ENCODE results near the gene GRID1. TPM values are rescaled to one million over a fixed set of nuclear protein-coding genes. Genes with fewer than 3 reads are reported as not detected.

GRID1 gene
- total RNA-seq, 4 donors from 2014 or later = 17.2 to 28.1 (median 23.6) TPM

DNA sequence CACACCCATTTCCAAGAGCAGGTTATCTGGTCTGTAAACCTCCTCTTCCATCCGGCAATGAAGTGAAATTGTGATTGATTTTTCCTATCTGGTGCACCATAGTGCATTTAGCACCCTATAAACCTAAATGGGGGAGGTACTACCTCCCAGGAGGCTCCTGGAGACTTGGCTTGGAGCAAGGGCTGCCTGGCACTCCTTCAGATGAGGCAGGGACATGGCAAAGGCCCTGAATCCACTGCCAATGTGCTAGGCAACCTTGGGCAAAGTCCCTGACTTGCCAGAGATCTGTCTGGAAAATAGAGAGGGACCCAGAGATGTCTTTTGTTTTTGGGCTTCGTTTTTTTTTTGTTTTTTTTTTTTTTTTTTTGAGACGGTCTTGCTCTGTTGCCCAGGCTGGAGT is 6.7 kb upstream of the GRID1 start:
- Histone ChIP-seq H3K27me3 (no peaks in the 10 kb centered on the region), H3K4me3 (replicated peaks in 1 of 3) (no peak overlapping the region), H3K9me3 (no peaks in the 10 kb centered on the region), H3K27ac (no peak overlapping the region), H3K4me1 (peaks cover 4% of the 10 kb centered on the region in 2 donors), H3K36me3 (no peaks in the 10 kb centered on the region)
- WGBS, 2 donors = 86 to 88% methylated on average over 3 of the region's 3 CpGs
- DNase-seq = no peak
- intact Hi-C loops (cut with DNase I) = loop anchor here (10.0 kb wide), 3 partner anchors 268 to 1588 kb away; no protein-coding TSS in a partner anchor
- TF ChIP-seq CTCF (IDR thresholded peaks at IDR 0.05) (no peak), POLR2A (IDR thresholded peaks at IDR 0.05) (no peak)

DNA sequence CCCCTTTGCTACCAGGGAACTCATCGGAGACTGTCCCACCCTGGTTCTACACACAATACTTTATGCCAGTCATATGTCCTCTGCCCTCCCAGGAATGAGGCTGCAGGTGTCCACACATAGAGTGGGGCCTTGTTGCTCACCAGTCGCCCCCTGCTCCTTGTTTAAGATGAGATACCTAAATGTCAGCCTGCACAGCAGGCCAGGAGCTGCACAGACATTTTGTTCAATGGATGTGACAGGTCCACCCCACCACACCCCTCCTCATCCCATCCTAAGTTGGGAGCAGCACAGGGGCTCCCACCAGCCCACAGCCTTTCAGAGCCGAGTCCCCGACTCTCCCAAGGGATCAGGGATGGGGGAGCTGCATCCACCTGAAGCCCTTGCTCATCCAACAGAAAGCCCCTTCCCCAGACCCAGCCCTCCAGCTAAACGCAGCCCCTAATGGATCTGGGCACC is 6.2 kb upstream of the GRID1 start:
- TF ChIP-seq POLR2A (IDR thresholded peaks at IDR 0.05) = no peak
- no peak for TF ChIP-seq CTCF (IDR thresholded peaks at IDR 0.05)
- Histone ChIP-seq H3K27ac (no peak overlapping the region), H3K36me3 (no peaks in the 10 kb centered on the region), H3K4me1 (peaks cover 4% of the 10 kb centered on the region in 2 donors), H3K9me3 (no peaks in the 10 kb centered on the region), H3K27me3 (no peaks in the 10 kb centered on the region), H3K4me3 (replicated peaks in 1 of 3) (no peak overlapping the region)
- intact Hi-C loops (cut with DNase I) = loop anchor here (10.0 kb wide), 3 partner anchors 268 to 1588 kb away; no protein-coding TSS in a partner anchor
- no peak for DNase-seq
- WGBS, 2 donors = 90 to 95% methylated on average over 5 of the region's 5 CpGs

GRCh38 chr10:86372119-86372783 is 5.7 kb upstream of the GRID1 start:
- Histone ChIP-seq H3K27ac (no peak overlapping the region), H3K27me3 (no peaks in the 10 kb centered on the region), H3K36me3 (no peaks in the 10 kb centered on the region), H3K4me3 (replicated peaks in 1 of 3) (no peak overlapping the region), H3K9me3 (no peaks in the 10 kb centered on the region), H3K4me1 (peaks cover 7 to 9% of the 10 kb centered on the region in 2 donors)
- intact Hi-C loops (cut with DNase I) = loop anchor here (10.0 kb wide), 3 partner anchors 267 to 1587 kb away; no protein-coding TSS in a partner anchor
- DNase-seq = no peak
- 71 to 72% methylated on average over 7 of the region's 7 CpGs for WGBS, 2 donors
- TF ChIP-seq POLR2A (IDR thresholded peaks at IDR 0.05) (no peak), CTCF (IDR thresholded peaks at IDR 0.05) (no peak)

DNA sequence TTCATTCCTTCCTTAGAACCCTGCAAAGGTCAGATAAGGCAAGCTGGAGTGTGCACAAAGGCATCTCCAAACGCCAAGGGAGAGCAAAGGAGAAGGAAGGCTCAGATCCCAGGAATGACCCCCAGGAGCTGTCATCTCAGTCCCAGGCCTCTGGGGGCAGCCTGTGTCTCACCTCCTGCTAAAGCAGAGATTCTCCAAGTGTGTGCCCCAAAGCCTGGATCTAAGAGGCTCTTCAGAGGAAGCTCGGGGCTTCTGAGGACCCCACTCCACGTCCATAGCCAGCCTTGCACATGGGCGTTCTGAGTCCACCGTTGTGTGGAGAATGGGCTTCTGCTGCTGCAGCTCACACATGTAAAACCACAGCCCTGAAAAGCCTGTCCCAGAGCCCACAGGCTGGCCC is 5.1 kb upstream of the GRID1 start:
- Histone ChIP-seq H3K4me3 (replicated peaks in 1 of 3) (no peak overlapping the region), H3K27me3 (no peaks in the 10 kb centered on the region), H3K4me1 (peaks cover 6 to 10% of the 10 kb centered on the region in 2 donors), H3K9me3 (no peaks in the 10 kb centered on the region), H3K36me3 (no peaks in the 10 kb centered on the region), H3K27ac (no peak overlapping the region)
- DNase-seq = no peak
- no peak for TF ChIP-seq CTCF (IDR thresholded peaks at IDR 0.05)
- no peak for TF ChIP-seq POLR2A (IDR thresholded peaks at IDR 0.05)
- intact Hi-C loops (cut with DNase I) = loop anchor here (10.0 kb wide), 3 partner anchors 267 to 1587 kb away; no protein-coding TSS in a partner anchor
- WGBS, 2 donors = 71 to 90% methylated on average over 3 to 5 of the region's 5 CpGs

GRCh38 chr10:86371116-86371515 is 4.5 kb upstream of the GRID1 start:
- no peak for DNase-seq
- intact Hi-C loops (cut with DNase I) = loop anchor here (10.0 kb wide), 3 partner anchors 266 to 1586 kb away; no protein-coding TSS in a partner anchor
- Histone ChIP-seq H3K4me3 (replicated peaks in 1 of 3) (no peak overlapping the region), H3K36me3 (no peaks in the 10 kb centered on the region), H3K27me3 (no peaks in the 10 kb centered on the region), H3K9me3 (no peaks in the 10 kb centered on the region), H3K4me1 (peaks cover 6 to 10% of the 10 kb centered on the region in 2 donors), H3K27ac (no peak overlapping the region)
- TF ChIP-seq POLR2A (IDR thresholded peaks at IDR 0.05) = no peak
- no peak for TF ChIP-seq CTCF (IDR thresholded peaks at IDR 0.05)
- WGBS, 2 donors = 83 to 87% methylated on average over 7 of the region's 7 CpGs

Data from thyroid gland (tissue), 4 donors.